HG02798 (cell line): ENCODE data around the gene HEBP2.

Source experiments
- ATAC-seq: cut with Tn5 transposase; IDR thresholded peaks from one replicate; pipeline ENCODE4 v1.9.1; 2021; ENCODE audit warnings: mild to moderate bottlenecking; ENCODE audit not compliant: unreplicated experiment, poor library complexity

Gene HEBP2

GRCh38 chr6:138396709-138397108 lies 7.3 kb upstream of the HEBP2 start:
- no peak for ATAC-seq

GRCh38 chr6:138397128-138398122 lies 6.6 kb upstream of the HEBP2 start:
- ATAC-seq, result no peak

GRCh38 chr6:138400326-138400725 lies 3.7 kb upstream of the HEBP2 start:
- ATAC-seq, result no peak

GRCh38 chr6:138401960-138402837 lies 1.8 kb upstream of the HEBP2 start:
- ATAC-seq, result no peak

- no peak for ATAC-seq
Measured at GRCh38 chr6:138402838-138403187, 1.2 kb upstream of the HEBP2 start.

GRCh38 chr6:138403324-138403800 lies 661 bp upstream of the HEBP2 start:
- ATAC-seq, result no peak

- ATAC-seq, result no peak
Measured at GRCh38 chr6:138404666-138405337, 779 bp downstream of the HEBP2 start.

GRCh38 chr6:138405816-138406413 lies 1.9 kb downstream of the HEBP2 start:
- no peak for ATAC-seq

GRCh38 chr6:138406443-138406842 lies 2.4 kb downstream of the HEBP2 start:
- ATAC-seq, result no peak

- no peak for ATAC-seq
Measured at GRCh38 chr6:138410048-138410735, 6.2 kb downstream of the HEBP2 start.

GRCh38 chr6:138410972-138411880 lies 7.2 kb downstream of the HEBP2 start:
- ATAC-seq, result no peak

- no peak for ATAC-seq
Measured at GRCh38 chr6:138415125-138415524, 11.1 kb downstream of the HEBP2 start.

GRCh38 chr6:138416206-138416605 lies 12.2 kb downstream of the HEBP2 start:
- no peak for ATAC-seq

GRCh38 chr6:138417493-138418117 lies 13.6 kb downstream of the HEBP2 start:
- no peak for ATAC-seq

GRCh38 chr6:138418118-138418742 lies 14.2 kb downstream of the HEBP2 start:
- ATAC-seq, result no peak

- ATAC-seq, result no peak
Measured at GRCh38 chr6:138419766-138420165, 15.7 kb downstream of the HEBP2 start.

- no peak for ATAC-seq
Measured at GRCh38 chr6:138420356-138420755, 16.3 kb downstream of the HEBP2 start.

GRCh38 chr6:138421089-138421488 lies 17.1 kb downstream of the HEBP2 start:
- ATAC-seq, result no peak
